Stimulated activated CD4-positive, alpha-beta T cell treated with anti-CD3 and anti-CD28 coated beads, TNF-alpha, amount 100 ng/mL, for 48 hours (primary cell): ENCODE measurements around the gene PTGER3.
A peak's percentile ranks its signal among the peaks of the same experiment; 100 is the strongest.

ENCODE experiments used
- DNase-seq, 3 donors: peaks; one replicate each; pipeline ENCODE4 v3.0.0-alpha.2; 2020; ENCODE audit warnings: low read depth in 3 of 3

PTGER3 gene

GRCh38 chr1:71047635-71048607 lies at the start of gene PTGER3:
TSS of gene PTGER3 (minus strand) at chr1:71047816. CDS start at chr1:71047577, 239 bp downstream.
- DNase-seq = peak in 1 of 3 donors; percentile 27

- no peak for DNase-seq
These were observed 47.3 kb upstream of the PTGER3 start for GRCh38 chr1:71094913-71095312.

GRCh38 chr1:71093938-71094337 lies 46.3 kb upstream of the PTGER3 start:
- DNase-seq = no peak

- DNase-seq = no peak
These were observed 42.1 kb upstream of the PTGER3 start for GRCh38 chr1:71089536-71090270.

GRCh38 chr1:71088645-71089287 lies 41.1 kb upstream of the PTGER3 start:
- DNase-seq = no peak

DNA sequence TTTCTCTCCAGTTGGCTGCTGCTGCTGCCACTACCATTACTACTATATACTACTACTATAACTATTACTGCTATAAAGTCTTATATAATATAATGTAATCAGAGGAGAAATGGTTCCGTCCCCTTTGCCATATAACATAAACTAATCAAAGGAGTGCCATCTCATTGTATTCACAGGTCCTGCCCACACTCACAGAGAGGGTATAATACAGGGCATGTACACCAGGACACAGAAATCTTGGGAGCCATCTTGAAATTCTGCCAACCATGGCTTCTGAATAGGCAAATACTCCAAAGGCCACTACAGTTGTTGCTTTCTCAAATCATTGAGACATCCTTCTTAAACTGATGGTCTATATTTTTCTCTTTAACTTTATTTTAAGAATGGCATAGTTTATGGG lies 40.1 kb upstream of the PTGER3 start:
- DNase-seq = no peak

DNA sequence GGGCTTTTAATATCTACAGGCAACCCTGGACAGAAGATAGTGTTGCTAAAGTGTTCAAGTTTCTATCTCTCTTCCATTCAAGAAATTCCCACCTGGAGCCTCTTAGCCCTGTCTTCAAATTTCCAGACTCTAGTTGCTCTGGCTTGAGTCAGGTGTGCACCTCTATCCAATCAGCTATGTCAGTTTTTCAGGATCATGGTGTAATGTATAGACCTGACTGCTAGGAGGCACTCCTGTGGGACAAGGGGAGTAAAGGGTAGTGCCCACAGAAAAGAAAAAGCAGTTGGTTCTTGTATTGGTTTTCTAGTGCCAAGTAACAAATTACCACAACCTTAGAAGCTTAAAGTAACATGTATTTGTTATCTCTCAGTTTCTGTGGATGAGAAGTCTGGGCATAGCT lies 39.4 kb upstream of the PTGER3 start:
- no peak for DNase-seq

GRCh38 chr1:71086331-71086730 lies 38.7 kb upstream of the PTGER3 start:
- no peak for DNase-seq

- no peak for DNase-seq
These were observed 35.7 kb upstream of the PTGER3 start for GRCh38 chr1:71083271-71083670.

- DNase-seq = no peak
These were observed 34.1 kb upstream of the PTGER3 start for GRCh38 chr1:71081697-71082080.

- DNase-seq = peak; percentile 76 to 84 (median 79)
These were observed 33.4 kb upstream of the PTGER3 start, which contains the start of gene ZRANB2 for GRCh38 chr1:71080739-71081696. TSS of gene ZRANB2 (minus strand) at chr1:71081035. CDS start at chr1:71080995, 40 bp downstream.

- DNase-seq = peak in 1 of 3 donors; percentile 2
These were observed 32.7 kb upstream of the PTGER3 start for GRCh38 chr1:71080230-71080738.

DNA sequence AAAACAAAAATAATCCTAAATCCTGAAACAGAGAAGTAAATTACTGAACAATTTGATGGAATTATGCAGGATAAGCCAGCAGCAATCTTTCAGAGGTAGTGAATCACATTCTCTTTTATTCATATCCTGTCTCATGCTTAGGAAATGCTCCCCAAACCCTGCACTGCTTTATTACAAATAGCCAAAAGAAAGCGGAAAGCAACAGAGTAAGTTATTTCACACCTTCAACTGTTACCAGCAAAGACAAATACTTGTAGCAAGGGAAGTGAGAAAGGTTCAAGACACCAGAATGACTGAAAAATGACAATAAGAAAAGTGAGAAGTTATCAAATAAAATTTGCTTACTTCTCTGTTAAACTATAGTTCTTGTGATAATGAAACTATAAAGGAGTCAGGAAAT lies 27.1 kb upstream of the PTGER3 start:
- no peak for DNase-seq

DNA sequence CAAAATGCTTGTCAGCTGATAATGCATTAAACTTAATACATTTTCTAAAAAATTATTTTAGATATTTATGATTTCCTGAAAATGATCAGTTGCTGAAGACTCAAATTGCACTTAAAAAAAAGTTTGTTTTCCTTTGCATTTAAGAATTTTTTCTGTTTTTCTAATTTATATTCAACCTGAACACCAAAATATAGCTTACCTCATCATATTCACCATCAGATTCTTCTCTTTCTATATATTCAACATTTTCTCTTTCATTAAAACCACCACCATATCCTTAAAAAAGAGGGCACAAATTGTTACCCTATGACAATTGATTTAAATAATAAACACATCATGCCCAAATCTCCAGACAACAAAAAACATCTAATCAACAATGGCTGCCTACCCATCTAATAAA lies 24.7 kb upstream of the PTGER3 start:
- no peak for DNase-seq

DNA sequence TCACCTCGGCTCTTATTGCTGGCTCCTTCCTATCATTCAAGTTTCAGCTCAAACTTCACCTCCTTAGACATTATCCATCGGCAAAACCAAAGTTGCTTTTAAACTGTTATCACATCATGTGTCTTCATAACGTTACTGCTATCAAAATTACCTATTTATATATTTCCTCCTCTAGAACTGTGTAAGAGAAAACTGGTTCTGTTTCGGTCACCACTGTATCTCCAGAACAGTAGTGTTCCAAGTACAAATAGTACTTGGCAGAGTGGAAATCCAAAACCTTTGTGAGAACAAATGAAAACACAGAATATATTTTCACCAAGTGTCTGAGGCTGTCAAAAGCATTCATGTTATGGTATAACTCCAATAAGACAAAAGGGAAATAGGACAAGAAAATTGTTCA lies 24.1 kb upstream of the PTGER3 start:
- DNase-seq = no peak

DNA sequence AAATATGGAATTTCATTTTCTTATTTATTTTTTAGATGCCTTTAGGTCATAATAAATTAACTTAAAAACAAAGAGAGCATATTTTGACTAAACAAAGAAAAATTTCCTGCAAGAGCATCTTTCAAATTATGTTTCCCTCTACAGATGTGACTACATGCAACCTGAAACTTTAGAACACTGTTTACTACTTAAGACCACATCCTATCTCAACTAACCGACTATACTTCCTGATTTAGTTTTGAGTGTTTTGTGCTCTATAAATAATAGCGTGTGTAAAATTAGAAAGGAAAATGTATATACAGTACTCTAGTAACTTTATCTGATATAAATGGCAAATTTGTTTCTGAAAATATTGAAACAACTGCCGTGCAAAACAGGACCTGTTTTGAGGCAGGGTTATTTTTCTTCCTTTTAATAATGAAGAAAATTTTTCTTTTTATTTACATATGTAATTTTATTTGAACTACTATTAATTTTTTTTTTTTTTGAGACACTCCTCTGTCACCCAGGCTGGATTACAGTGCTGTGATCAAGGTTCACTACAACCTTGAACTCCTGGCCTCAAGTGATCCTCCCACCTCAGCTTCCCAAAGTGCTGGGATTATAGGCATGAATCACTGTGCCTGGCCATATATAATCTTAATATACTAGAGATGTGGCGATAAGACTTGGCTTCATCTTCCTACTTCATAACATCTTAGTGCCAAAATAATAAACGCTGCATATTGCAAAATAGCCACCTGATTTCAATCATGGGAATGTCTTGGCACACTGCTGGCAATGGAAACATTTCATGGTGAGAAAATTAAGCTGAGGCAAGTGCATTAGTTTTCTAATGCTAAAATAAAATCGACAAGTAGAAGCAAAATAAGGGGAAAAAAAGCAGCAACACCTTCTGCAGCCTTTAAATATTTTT lies 21.0 kb upstream of the PTGER3 start:
- no peak for DNase-seq

GRCh38 chr1:71054791-71055190 lies 7.2 kb upstream of the PTGER3 start:
- no peak for DNase-seq

DNA sequence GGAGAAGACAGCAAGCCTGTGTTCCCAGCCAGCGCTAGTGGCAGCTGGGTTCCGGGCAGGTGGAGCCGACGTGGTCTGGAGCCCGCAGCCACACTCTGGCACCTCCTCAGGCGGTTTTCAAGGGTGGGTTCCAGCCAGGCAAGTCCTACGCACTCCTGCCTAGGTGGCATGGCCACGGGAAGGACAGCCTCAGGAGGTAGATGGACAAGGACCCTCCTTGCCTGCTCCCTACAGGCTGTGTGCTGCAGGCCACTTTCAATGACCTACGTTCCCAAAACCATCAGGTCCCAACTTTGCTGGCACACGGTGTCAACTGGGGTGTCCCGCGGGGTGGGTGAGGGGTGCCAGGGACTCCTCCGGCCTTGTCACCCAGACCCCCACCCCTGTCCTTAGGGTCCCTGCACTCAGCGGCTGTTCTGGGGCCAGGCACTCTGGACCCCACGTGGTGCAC lies 6.7 kb upstream of the PTGER3 start:
- no peak for DNase-seq

DNA sequence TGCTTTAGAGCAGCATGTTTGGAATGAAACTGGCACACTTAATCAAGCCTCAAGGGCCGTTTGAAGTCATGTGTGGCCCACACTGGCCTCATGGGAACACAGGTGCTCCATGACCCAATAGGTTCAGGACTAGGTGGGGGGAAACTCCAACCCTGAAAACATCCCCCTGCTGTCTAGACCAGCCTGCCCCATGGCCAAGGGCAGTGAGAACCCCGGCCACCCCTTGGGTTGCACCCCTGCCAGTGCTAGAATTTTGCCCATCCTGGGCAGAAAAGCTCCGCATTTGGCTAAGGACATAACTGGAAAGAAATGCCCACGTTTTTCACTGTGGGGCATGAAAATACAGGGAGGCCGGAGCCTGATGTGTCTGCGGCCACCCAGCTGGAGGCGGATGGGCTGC lies 6.1 kb upstream of the PTGER3 start:
- DNase-seq = no peak

GRCh38 chr1:71053146-71053545 lies 5.5 kb upstream of the PTGER3 start:
- no peak for DNase-seq
